GM13977 (cell line): Measurements from ENCODE around the gene CPPED1.

ENCODE experiments used
- DNase-seq: peaks from one replicate; pipeline ENCODE4 v3.0.0; 2012; ENCODE audit warnings: low spot score
- in situ Hi-C: fragments of 300-500 bp; cut with MboI; formaldehyde crosslinking; loops from one replicate; pipeline ENCODE4 v1.12.0; 2022; ENCODE audit warnings: low sequenced_read_pairs, low pct_unique_long_range_greater_than_20kb, mixed read lengths, inconsistent platforms; ENCODE audit not compliant: unreplicated experiment
- TF ChIP-seq, protein P1 (sequence below): IDR thresholded peaks from 2 replicates; pipeline ENCODE4 v1.5.1; 2012; ENCODE audit warnings: mild to moderate bottlenecking, control low read depth; ENCODE audit not compliant: insufficient read depth; ENCODE audit errors: extremely low read depth, missing control alignments

CPPED1 gene

GRCh38 chr16:12613992-12614661 is 189.6 kb downstream of the CPPED1 start:
- TF ChIP-seq, protein P1, sequence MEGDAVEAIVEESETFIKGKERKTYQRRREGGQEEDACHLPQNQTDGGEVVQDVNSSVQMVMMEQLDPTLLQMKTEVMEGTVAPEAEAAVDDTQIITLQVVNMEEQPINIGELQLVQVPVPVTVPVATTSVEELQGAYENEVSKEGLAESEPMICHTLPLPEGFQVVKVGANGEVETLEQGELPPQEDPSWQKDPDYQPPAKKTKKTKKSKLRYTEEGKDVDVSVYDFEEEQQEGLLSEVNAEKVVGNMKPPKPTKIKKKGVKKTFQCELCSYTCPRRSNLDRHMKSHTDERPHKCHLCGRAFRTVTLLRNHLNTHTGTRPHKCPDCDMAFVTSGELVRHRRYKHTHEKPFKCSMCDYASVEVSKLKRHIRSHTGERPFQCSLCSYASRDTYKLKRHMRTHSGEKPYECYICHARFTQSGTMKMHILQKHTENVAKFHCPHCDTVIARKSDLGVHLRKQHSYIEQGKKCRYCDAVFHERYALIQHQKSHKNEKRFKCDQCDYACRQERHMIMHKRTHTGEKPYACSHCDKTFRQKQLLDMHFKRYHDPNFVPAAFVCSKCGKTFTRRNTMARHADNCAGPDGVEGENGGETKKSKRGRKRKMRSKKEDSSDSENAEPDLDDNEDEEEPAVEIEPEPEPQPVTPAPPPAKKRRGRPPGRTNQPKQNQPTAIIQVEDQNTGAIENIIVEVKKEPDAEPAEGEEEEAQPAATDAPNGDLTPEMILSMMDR: no peak
- DNase-seq: no peak
- in situ Hi-C loops: no loop called here

DNA sequence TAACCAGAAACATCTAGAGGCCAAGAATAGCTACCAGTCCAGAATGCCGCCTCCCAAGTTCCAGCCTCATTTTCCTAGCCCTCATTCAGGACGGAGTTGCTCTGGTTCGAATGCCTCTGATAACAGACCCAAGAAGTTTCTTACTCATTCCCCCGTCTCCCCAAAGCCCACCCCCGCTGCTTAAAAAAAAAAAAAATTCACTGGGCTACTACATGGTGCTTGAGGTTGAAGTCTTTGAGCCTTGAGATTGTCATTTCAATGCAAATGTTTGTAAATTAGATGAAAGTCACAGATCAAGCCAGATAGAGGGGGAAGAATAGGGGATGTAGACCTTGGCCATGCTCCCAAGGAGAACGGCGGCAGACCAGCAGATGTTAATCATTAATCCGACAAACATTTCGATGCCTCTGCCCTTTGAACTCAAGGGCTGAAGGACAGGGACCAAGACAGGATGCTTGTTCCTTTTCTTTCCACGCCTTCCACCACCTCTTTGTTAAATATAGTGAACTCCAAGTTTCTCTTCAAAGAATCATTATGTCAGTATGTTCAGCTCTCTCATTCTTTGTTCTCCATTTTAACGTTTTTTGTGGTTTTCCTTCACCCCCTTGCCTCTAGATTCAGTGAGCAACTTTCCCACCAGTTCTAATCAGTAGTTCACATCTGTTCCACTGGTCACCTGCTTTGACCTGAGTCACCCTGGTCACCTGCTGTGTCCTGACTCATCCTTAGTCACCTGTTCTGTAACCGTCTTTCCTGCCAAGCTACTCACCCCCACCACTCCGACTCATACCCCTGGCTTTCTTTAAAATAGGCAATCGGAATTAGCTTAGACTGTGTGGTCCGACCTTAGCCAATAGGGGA is 190.3 kb downstream of the CPPED1 start:
- in situ Hi-C loops: no loop called here
- TF ChIP-seq, protein P1: no peak
- no peak for DNase-seq

DNA sequence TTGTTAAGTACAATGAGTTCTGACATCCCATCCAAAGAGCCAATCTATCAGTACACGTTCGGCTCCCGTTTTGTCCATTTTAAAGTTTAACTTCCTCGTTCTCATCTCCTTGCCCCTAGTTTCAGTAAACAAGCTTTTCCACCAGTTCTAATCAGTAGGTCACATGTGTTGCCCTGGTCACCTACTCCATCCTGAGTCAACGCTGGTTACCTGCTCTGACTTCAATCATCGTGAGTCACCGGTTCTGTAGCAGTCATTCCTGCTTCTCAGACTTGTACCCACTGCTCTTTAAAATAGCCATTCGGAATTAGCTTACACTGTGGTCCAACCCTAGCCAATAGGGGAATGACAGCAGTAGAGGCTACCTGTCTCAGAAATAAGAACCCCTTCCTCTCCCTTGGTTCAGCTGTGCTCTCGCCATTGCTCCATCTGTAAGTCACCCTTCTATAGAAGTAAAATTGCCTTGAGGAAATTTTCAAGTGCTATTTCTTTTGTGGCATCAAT is 191.0 kb downstream of the CPPED1 start:
- DNase-seq: no peak
- TF ChIP-seq, protein P1: no peak
- in situ Hi-C loops: no loop called here

GRCh38 chr16:12611916-12612597 is 191.6 kb downstream of the CPPED1 start:
- TF ChIP-seq, protein P1: no peak
- in situ Hi-C loops: no loop called here
- no peak for DNase-seq

GRCh38 chr16:12611006-12611477 is 192.6 kb downstream of the CPPED1 start:
- DNase-seq: no peak
- in situ Hi-C loops: no loop called here
- TF ChIP-seq, protein P1: no peak
